Measurements from ENCODE around the gene NFIB.

The NFIB gene

GRCh38 chr9:14098486-14099180 lies 215.3 kb downstream of the NFIB start:
- TF ChIP-seq CTCF (IDR thresholded peaks at IDR 0.05; ENCODE audit: insufficient read depth, low read length, poor library complexity, severe bottlenecking) = no peak
- no peaks in the 10 kb centered on the region for H3K36me3 ChIP-seq (ENCODE audit: control insufficient read depth, insufficient read depth, low read length)
- no peak overlapping the region for H3K4me3 ChIP-seq (replicated peaks; ENCODE audit: low read depth, low read length)
- DNase-seq (ENCODE audit: extremely low read depth, insufficient read length) = no peak
- no peaks in the 10 kb centered on the region for H3K27me3 ChIP-seq (replicated peaks; ENCODE audit: control insufficient read depth, insufficient read depth, low read length)

- H3K4me3 ChIP-seq (replicated peaks; ENCODE audit: low read depth, low read length) = no peak overlapping the region
- TF ChIP-seq CTCF (IDR thresholded peaks at IDR 0.05; ENCODE audit: insufficient read depth, low read length, poor library complexity, severe bottlenecking) = no peak
- no peak for DNase-seq (ENCODE audit: extremely low read depth, insufficient read length)
Observed at GRCh38 chr9:14097666-14098415, 216.1 kb downstream of the NFIB start.

GRCh38 chr9:14097215-14097614 lies 216.7 kb downstream of the NFIB start:
- no peak overlapping the region for H3K4me3 ChIP-seq (replicated peaks; ENCODE audit: low read depth, low read length)
- TF ChIP-seq CTCF (IDR thresholded peaks at IDR 0.05; ENCODE audit: insufficient read depth, low read length, poor library complexity, severe bottlenecking) = no peak
- H3K36me3 ChIP-seq (ENCODE audit: control insufficient read depth, insufficient read depth, low read length) = no peaks in the 10 kb centered on the region
- DNase-seq (ENCODE audit: extremely low read depth, insufficient read length) = no peak
- no peaks in the 10 kb centered on the region for H3K27me3 ChIP-seq (replicated peaks; ENCODE audit: control insufficient read depth, insufficient read depth, low read length)

More at GRCh38 chr9:14097666-14098415, 216.1 kb downstream of the NFIB start:
- Histone ChIP-seq H3K27me3 (replicated peaks; ENCODE audit: control insufficient read depth, insufficient read depth, low read length) (no peaks in the 10 kb centered on the region), H3K36me3 (ENCODE audit: control insufficient read depth, insufficient read depth, low read length) (no peaks in the 10 kb centered on the region)

- DNase-seq (ENCODE audit: extremely low read depth, insufficient read length) = no peak
- no peaks in the 10 kb centered on the region for H3K36me3 ChIP-seq (ENCODE audit: control insufficient read depth, insufficient read depth, low read length)
- no peaks in the 10 kb centered on the region for H3K27me3 ChIP-seq (replicated peaks; ENCODE audit: control insufficient read depth, insufficient read depth, low read length)
- TF ChIP-seq CTCF (IDR thresholded peaks at IDR 0.05; ENCODE audit: insufficient read depth, low read length, poor library complexity, severe bottlenecking) = no peak
- H3K4me3 ChIP-seq (replicated peaks; ENCODE audit: low read depth, low read length) = no peak overlapping the region
Observed at GRCh38 chr9:14096258-14096922, 217.6 kb downstream of the NFIB start.

- Histone ChIP-seq H3K27me3 (replicated peaks; ENCODE audit: control insufficient read depth, insufficient read depth, low read length) (no peaks in the 10 kb centered on the region), H3K36me3 (ENCODE audit: control insufficient read depth, insufficient read depth, low read length) (no peaks in the 10 kb centered on the region), H3K4me3 (replicated peaks; ENCODE audit: low read depth, low read length) (no peak overlapping the region)
- TF ChIP-seq CTCF (IDR thresholded peaks at IDR 0.05; ENCODE audit: insufficient read depth, low read length, poor library complexity, severe bottlenecking) = no peak
- DNase-seq (ENCODE audit: extremely low read depth, insufficient read length) = no peak
Observed at GRCh38 chr9:14095277-14095676, 218.7 kb downstream of the NFIB start.
